ENCODE measurements around the gene PAQR3. TPM values are rescaled to one million over a fixed set of nuclear protein-coding genes. Genes with fewer than 3 reads are reported as not detected.

The PAQR3 gene
- total and polyA plus RNA-seq, 4 donors: 3.1 to 12.1 (median 6.5) TPM

GRCh38 chr4:78930016-78930629 is 9.1 kb downstream of the PAQR3 start:
- peaks cover 0 to 7% (median 4%) of the 10 kb centered on the region in 4 donors for H3K36me3 ChIP-seq (ENCODE audit: control insufficient read depth in 4 of 4, insufficient read depth in 4 of 4, low read length in 4 of 4)
- H3K4me1 ChIP-seq (ENCODE audit: control insufficient read depth in 5 of 5, insufficient read depth in 5 of 5, low read length in 5 of 5): no peaks in the 10 kb centered on the region
- no peak overlapping the region for H3K4me3 ChIP-seq
- H3K27ac ChIP-seq (ENCODE audit: low read depth in 1 of 2, low read length in 1 of 2): no peak overlapping the region
- peaks cover 0 to 2% (median 0%) of the 10 kb centered on the region in 4 donors for H3K9me3 ChIP-seq (ENCODE audit: control insufficient read depth in 4 of 4, insufficient read depth in 3 of 4, low read length in 3 of 4)
- no peak for DNase-seq
- 97% methylated on average over 6 of the region's 6 CpGs for WGBS, 2 donors
- no peaks in the 10 kb centered on the region for H3K27me3 ChIP-seq (ENCODE audit: control insufficient read depth in 3 of 3, insufficient read depth in 3 of 3, low read length in 2 of 3)
- no peak overlapping the region for H3K9ac ChIP-seq (ENCODE audit: insufficient read depth in 1 of 2, low read length in 2 of 2)
- TF ChIP-seq, protein P1, sequence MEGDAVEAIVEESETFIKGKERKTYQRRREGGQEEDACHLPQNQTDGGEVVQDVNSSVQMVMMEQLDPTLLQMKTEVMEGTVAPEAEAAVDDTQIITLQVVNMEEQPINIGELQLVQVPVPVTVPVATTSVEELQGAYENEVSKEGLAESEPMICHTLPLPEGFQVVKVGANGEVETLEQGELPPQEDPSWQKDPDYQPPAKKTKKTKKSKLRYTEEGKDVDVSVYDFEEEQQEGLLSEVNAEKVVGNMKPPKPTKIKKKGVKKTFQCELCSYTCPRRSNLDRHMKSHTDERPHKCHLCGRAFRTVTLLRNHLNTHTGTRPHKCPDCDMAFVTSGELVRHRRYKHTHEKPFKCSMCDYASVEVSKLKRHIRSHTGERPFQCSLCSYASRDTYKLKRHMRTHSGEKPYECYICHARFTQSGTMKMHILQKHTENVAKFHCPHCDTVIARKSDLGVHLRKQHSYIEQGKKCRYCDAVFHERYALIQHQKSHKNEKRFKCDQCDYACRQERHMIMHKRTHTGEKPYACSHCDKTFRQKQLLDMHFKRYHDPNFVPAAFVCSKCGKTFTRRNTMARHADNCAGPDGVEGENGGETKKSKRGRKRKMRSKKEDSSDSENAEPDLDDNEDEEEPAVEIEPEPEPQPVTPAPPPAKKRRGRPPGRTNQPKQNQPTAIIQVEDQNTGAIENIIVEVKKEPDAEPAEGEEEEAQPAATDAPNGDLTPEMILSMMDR (IDR thresholded peaks at IDR 0.05; ENCODE audit: control extremely low read depth, extremely low read depth): no peak
- ATAC-seq (ENCODE audit: insufficient read depth, low FRiP score): no peak

DNA sequence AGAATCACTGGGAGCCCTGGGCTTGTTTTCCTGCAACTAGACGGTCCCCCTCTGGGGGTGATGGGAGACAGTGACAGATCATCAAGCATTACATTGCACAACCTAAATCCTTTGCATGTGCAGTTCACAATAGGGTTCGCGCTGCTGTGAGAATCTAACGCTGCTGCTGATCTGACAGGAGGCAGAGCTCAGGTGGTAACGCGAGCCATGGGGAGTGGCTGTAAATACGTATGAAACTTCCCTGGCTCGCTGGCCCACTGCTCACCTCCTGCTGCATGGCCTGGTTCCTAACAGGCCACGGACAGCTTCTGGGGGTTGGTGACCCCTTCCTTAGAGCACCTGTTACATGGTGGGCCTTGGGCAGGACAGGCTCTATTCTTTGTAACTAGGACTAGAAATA is 10.4 kb downstream of the PAQR3 start:
- H3K9ac ChIP-seq (ENCODE audit: insufficient read depth in 1 of 2, low read length in 2 of 2): no peak overlapping the region
- 93 to 95% methylated on average over 9 of the region's 9 CpGs for WGBS, 2 donors
- no peak overlapping the region for H3K27ac ChIP-seq (ENCODE audit: low read depth in 1 of 2, low read length in 1 of 2)
- ATAC-seq (ENCODE audit: insufficient read depth, low FRiP score) (no peak), DNase-seq (no peak)
- no peak overlapping the region for H3K4me3 ChIP-seq
- no peaks in the 10 kb centered on the region for H3K27me3 ChIP-seq (ENCODE audit: control insufficient read depth in 3 of 3, insufficient read depth in 3 of 3, low read length in 2 of 3)
- peaks cover 0 to 2% (median 0%) of the 10 kb centered on the region in 4 donors for H3K9me3 ChIP-seq (ENCODE audit: control insufficient read depth in 4 of 4, insufficient read depth in 3 of 4, low read length in 3 of 4)
- TF ChIP-seq, protein P1 (IDR thresholded peaks at IDR 0.05; ENCODE audit: control extremely low read depth, extremely low read depth): no peak
- no peaks in the 10 kb centered on the region for H3K4me1 ChIP-seq (ENCODE audit: control insufficient read depth in 5 of 5, insufficient read depth in 5 of 5, low read length in 5 of 5)
- peaks cover 0 to 7% (median 4%) of the 10 kb centered on the region in 4 donors for H3K36me3 ChIP-seq (ENCODE audit: control insufficient read depth in 4 of 4, insufficient read depth in 4 of 4, low read length in 4 of 4)

GRCh38 chr4:78926826-78927225 is 12.4 kb downstream of the PAQR3 start:
- TF ChIP-seq, protein P1 (IDR thresholded peaks at IDR 0.05; ENCODE audit: control extremely low read depth, extremely low read depth): no peak
- Histone ChIP-seq H3K4me1 (ENCODE audit: control insufficient read depth in 5 of 5, insufficient read depth in 5 of 5, low read length in 5 of 5) (no peaks in the 10 kb centered on the region), H3K27me3 (ENCODE audit: control insufficient read depth in 3 of 3, insufficient read depth in 3 of 3, low read length in 2 of 3) (no peaks in the 10 kb centered on the region), H3K27ac (ENCODE audit: low read depth in 1 of 2, low read length in 1 of 2) (no peak overlapping the region), H3K9me3 (ENCODE audit: control insufficient read depth in 4 of 4, insufficient read depth in 3 of 4, low read length in 3 of 4) (peaks cover 0 to 2% (median 0%) of the 10 kb centered on the region in 4 donors), H3K9ac (ENCODE audit: insufficient read depth in 1 of 2, low read length in 2 of 2) (no peak overlapping the region), H3K4me3 (no peak overlapping the region), H3K36me3 (ENCODE audit: control insufficient read depth in 4 of 4, insufficient read depth in 4 of 4, low read length in 4 of 4) (peaks cover 0 to 6% (median 4%) of the 10 kb centered on the region in 4 donors)
- ATAC-seq (ENCODE audit: insufficient read depth, low FRiP score) (no peak), DNase-seq (no peak)
- 63 to 66% methylated on average over 1 of the region's 1 CpG for WGBS, 2 donors

Measured in lung (tissue), 12 donors.